ENCODE results near the gene RNF144A. TPM values are rescaled to one million over a fixed set of nuclear protein-coding genes. Genes with fewer than 3 reads are reported as not detected.

RNF144A gene
- total and polyA plus RNA-seq, 2 experiments from 2014 or later, result 2.8 to 14.7 TPM

GRCh38 chr2:7016148-7016547 lies 98.9 kb downstream of the RNF144A start (continued):
- no peak for TF ChIP-seq CTCF (conservative IDR thresholded peaks at IDR 0.05; ENCODE audit: low read depth in 2 of 2)
- no peak for TF ChIP-seq REST (IDR thresholded peaks at IDR 0.05; ENCODE audit: unreplicated experiment)
- TF ChIP-seq STAT1 (IDR thresholded peaks at IDR 0.05; ENCODE audit: unreplicated experiment), result no peak

DNA sequence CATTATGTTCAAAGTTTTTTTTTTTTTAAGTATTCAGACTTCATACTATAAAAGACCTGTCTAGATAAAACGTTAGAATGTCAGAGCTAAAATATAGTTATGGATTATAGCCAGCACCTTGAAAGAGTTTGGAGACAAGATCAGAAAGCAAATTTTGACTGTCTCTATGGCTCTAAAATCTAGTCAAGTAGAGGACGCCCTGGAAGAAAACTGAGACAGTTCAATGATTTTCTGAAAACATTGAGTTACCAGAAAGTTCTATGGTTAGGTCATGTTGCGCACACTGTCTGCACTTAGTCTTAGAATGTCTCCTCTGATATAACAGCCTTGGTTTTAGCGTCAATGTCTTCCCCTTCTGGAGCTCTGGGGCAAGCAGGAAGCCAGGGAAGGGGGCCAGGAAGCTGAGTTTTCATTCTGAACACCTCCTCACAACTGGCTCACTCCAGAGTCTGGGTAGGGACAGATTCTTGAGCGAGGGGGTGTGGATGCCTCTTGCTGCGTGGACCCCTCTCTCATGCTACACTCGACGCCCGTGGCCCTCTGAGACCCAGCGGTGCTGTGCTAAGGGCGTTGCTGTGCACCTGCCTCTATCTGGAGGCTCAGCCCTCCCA lies 99.5 kb downstream of the RNF144A start:
- H3K36me3 ChIP-seq (ENCODE audit: insufficient read depth), result no peaks in the 10 kb centered on the region
- no peaks in the 10 kb centered on the region for H4K20me1 ChIP-seq (replicated peaks; ENCODE audit: insufficient read depth)
- peaks cover 3% of the 10 kb centered on the region for H3K27me3 Mint-ChIP-seq (ENCODE audit: insufficient read depth, low read depth, poor library complexity)
- peaks cover 12% of the 10 kb centered on the region for H3K4me1 Mint-ChIP-seq
- H2AFZ ChIP-seq, result no peak overlapping the region
- H3K9me2 ChIP-seq (ENCODE audit: insufficient read depth), result no peaks in the 10 kb centered on the region
- no peaks in the 10 kb centered on the region; the same call in 2 of the 3 replicates for H3K36me3 Mint-ChIP-seq (ENCODE audit: low read depth)
- H3K27ac ChIP-seq (ENCODE audit: low read depth), result no peak overlapping the region
- H3K4me2 ChIP-seq, result no peak overlapping the region
- H3K4me3 Mint-ChIP-seq, result no peak overlapping the region
- H3F3A ChIP-seq (replicated peaks; ENCODE audit: low read depth), result no peaks in the 10 kb centered on the region
- no peak for TF ChIP-seq CREB1 (CRISPR knock-in tag; IDR thresholded peaks at IDR 0.05; ENCODE audit: low read depth)
- no peak overlapping the region for H3K27ac Mint-ChIP-seq
- H3K27me3 ChIP-seq (ENCODE audit: insufficient read depth), result no peaks in the 10 kb centered on the region
- no peaks in the 10 kb centered on the region for H3K4me1 ChIP-seq (ENCODE audit: insufficient read depth)
- H3K4me3 ChIP-seq, result no peak overlapping the region
- H3K79me2 ChIP-seq (replicated peaks; ENCODE audit: insufficient read depth), result no peaks in the 10 kb centered on the region
- H3K9me3 Mint-ChIP-seq, result no peaks in the 10 kb centered on the region
- ATAC-seq (no peak), DNase-seq (ENCODE audit: low spot score) (no peak)

GRCh38 chr2:7017671-7018281 lies 100.6 kb downstream of the RNF144A start:
- Mint-ChIP-seq H3K27me3 (ENCODE audit: insufficient read depth, low read depth, poor library complexity) (peaks cover 3% of the 10 kb centered on the region), H3K4me3 (no peak overlapping the region), H3K9me3 (no peaks in the 10 kb centered on the region), H3K4me1 (peaks cover 12% of the 10 kb centered on the region), H3K36me3 (ENCODE audit: low read depth) (no peaks in the 10 kb centered on the region; the same call in 2 of the 3 replicates), H3K27ac (no peak overlapping the region; the same call in 1 of the 2 replicates)
- ATAC-seq, result peak; percentile 31
- no peak overlapping the region for H3K27ac ChIP-seq (ENCODE audit: low read depth)
- no peaks in the 10 kb centered on the region for H3K4me1 ChIP-seq (ENCODE audit: insufficient read depth)
- no peaks in the 10 kb centered on the region for H3K27me3 ChIP-seq (ENCODE audit: insufficient read depth)
- H3K4me2 ChIP-seq, result no peak overlapping the region
- no peaks in the 10 kb centered on the region for H3F3A ChIP-seq (replicated peaks; ENCODE audit: low read depth)
- no peak for DNase-seq (ENCODE audit: low spot score)
- no peaks in the 10 kb centered on the region for H4K20me1 ChIP-seq (replicated peaks; ENCODE audit: insufficient read depth)
- no peak overlapping the region for H3K4me3 ChIP-seq
- no peaks in the 10 kb centered on the region for H3K36me3 ChIP-seq (ENCODE audit: insufficient read depth)
- no peaks in the 10 kb centered on the region for H3K79me2 ChIP-seq (replicated peaks; ENCODE audit: insufficient read depth)
- no peak overlapping the region for H2AFZ ChIP-seq
- H3K9me2 ChIP-seq (ENCODE audit: insufficient read depth), result no peaks in the 10 kb centered on the region
- TF ChIP-seq EZH2 (IDR thresholded peaks at IDR 0.05; ENCODE audit: low read depth, unreplicated experiment) (no peak), JUNB (IDR thresholded peaks at IDR 0.05; ENCODE audit: unreplicated experiment) (no peak), ZNF331 (CRISPR knock-in tag; IDR thresholded peaks at IDR 0.05; ENCODE audit: low read depth) (no peak), NANOG (IDR thresholded peaks at IDR 0.05; ENCODE audit: borderline replicate concordance) (no peak), CREB1 (CRISPR knock-in tag; IDR thresholded peaks at IDR 0.05; ENCODE audit: low read depth) (no peak), CTCF (conservative IDR thresholded peaks at IDR 0.05; ENCODE audit: low read depth in 2 of 2) (no peak), REST (IDR thresholded peaks at IDR 0.05; ENCODE audit: unreplicated experiment) (no peak), EZH2phosphoT487 (IDR thresholded peaks at IDR 0.05; ENCODE audit: unreplicated experiment) (no peak)
